Pancreas (tissue), 10 donors: ENCODE results near the gene ATP9A. TPM values are rescaled to one million over a fixed set of nuclear protein-coding genes. Genes with fewer than 3 reads are reported as not detected.

Experiments
- ATAC-seq, 4 donors: fragments of 200-7000 bp; cut with Tn5 transposase; one replicate each; pipeline versions ENCODE4 v1.8.0 to v1.9.1; 2020; ENCODE audit warnings: mild to moderate bottlenecking in 4 of 4, moderate library complexity in 4 of 4
- DNase-seq, 6 donors: peaks; one replicate each; pipeline ENCODE4 v3.0.0-alpha.2; 2020
- FAIRE-seq: peaks from 2 replicates; lab custom pipeline; 2012; peaks lifted over from hg19 to GRCh38; lab: Jason Lieb, UNC
- H3K27ac ChIP-seq, 4 donors: fragments of 200-600 bp; sonication (generic); 1 replicate in 3 of 4; 2 replicates in 1 of 4; pipeline versions ENCODE4 v1.5.0 to v1.8.0; 2020
- H3K27me3 ChIP-seq, 4 donors: fragments of 200-600 bp; one replicate each; pipeline ENCODE4 v1.8.0; 2021
- H3K36me3 ChIP-seq, 3 donors: fragments of 200-600 bp; sonication (generic) in 1 of 3; one replicate each; pipeline versions ENCODE4 v1.5.0 to v1.8.0; 2020 to 2021
- H3K4me1 ChIP-seq, 3 donors: fragments of 200-600 bp; one replicate each; pipeline ENCODE4 v1.8.0; 2021
- H3K4me3 ChIP-seq, 4 donors: fragments of 200-600 bp; sonication (generic) in 2 of 4; one replicate each; pipeline versions ENCODE4 v1.5.0 to v1.8.0; 2020 to 2021
- H3K9me3 ChIP-seq, 4 donors: fragments of 200-600 bp; one replicate each; pipeline ENCODE4 v1.8.0; 2021
- CTCF ChIP-seq, 4 donors: fragments of 200-600 bp; sonication (generic) in 3 of 4; IDR thresholded peaks; one replicate each; pipeline versions ENCODE4 v1.5.0 to v1.8.0; 2021; ENCODE audit warnings: antibody characterized with exemption in 4 of 4
- WGBS, 2 donors: extraction: QIAGEN DNeasy Blood & Tissue Kit; methylation state at CpG; one replicate each; pipeline ENCODE4 v1.1.7; 2013; 5-methylcytosine and 5-hydroxymethylcytosine counted together
- intact Hi-C, 3 donors: fragments of 100-400 bp; cut with DNase I; formaldehyde crosslinking; loops; one replicate each; pipeline versions ENCODE4 v1.11.1 to v1.14.2; 2022
- polyA plus RNA-seq, 2 donors: library from polyadenylated mRNA; stranded (reverse); fragments of 200-250 nt; gene quantifications; one replicate each; pipeline ENCODE4 v1.2.3, GENCODE V29; 2013
- total RNA-seq, 6 donors: library from RNA; stranded (reverse); fragmentation: NEBNext Ultra II Directional in 4 of 6; extraction: Animal tissue kit (Norgen Biotek cat#: 25700) in 4 of 6; gene quantifications; one replicate each; pipeline versions ENCODE4 v1.2.1 to v1.2.4, GENCODE V29; 2021 to 2023
- donor health status: healthy with polysubstance abuse.
- donor health status: DM: no; HTN: no; CAD: no; lungs with moderate emphysema.
- donor health status: DM: no; HTN: no; CAD: no.
- donor health status: control.
- donor health status: control.
- donor health status: Bipolar disorder and iron deficiency.
- donor health status: DM: yes; HTN: yes; CAD: no.
- donor health status: DM: no; HTN: no; CAD: no.
- donor health status: DM: no; HTN: no; CAD: no.
- donor health status: DM: yes; HTN: yes; CAD: no.

ATP9A gene
- total and polyA plus RNA-seq, 8 donors = 5.8 to 41.0 (median 20.0) TPM

GRCh38 chr20:51811042-51811355, 42.8 kb upstream of the ATP9A start:
- no peaks in the 10 kb centered on the region for H3K4me1 ChIP-seq
- no peaks in the 10 kb centered on the region for H3K36me3 ChIP-seq
- H3K4me3 ChIP-seq = no peak overlapping the region
- TF ChIP-seq CTCF (IDR thresholded peaks at IDR 0.05) = no peak
- no peak overlapping the region for H3K27ac ChIP-seq
- no peak for ATAC-seq
- no peak for FAIRE-seq
- WGBS, 2 donors = 75% methylated on average over 3 of the region's 3 CpGs
- intact Hi-C loops = no loop called here
- no peak for DNase-seq
- H3K9me3 ChIP-seq = no peaks in the 10 kb centered on the region
- H3K27me3 ChIP-seq = no peaks in the 10 kb centered on the region

- FAIRE-seq (no peak), ATAC-seq (no peak), DNase-seq (no peak)
- Histone ChIP-seq H3K36me3 (no peaks in the 10 kb centered on the region), H3K9me3 (no peaks in the 10 kb centered on the region), H3K4me3 (no peak overlapping the region), H3K27me3 (no peaks in the 10 kb centered on the region), H3K4me1 (no peaks in the 10 kb centered on the region), H3K27ac (no peak overlapping the region)
- intact Hi-C loops = no loop called here
- 83 to 86% methylated on average over 13 of the region's 13 CpGs for WGBS, 2 donors
- TF ChIP-seq CTCF (IDR thresholded peaks at IDR 0.05) = no peak
These were observed 42.2 kb upstream of the ATP9A start for GRCh38 chr20:51810155-51811041.

- Histone ChIP-seq H3K36me3 (no peaks in the 10 kb centered on the region), H3K4me3 (no peak overlapping the region), H3K27me3 (no peaks in the 10 kb centered on the region), H3K9me3 (no peaks in the 10 kb centered on the region), H3K27ac (no peak overlapping the region), H3K4me1 (no peaks in the 10 kb centered on the region)
- FAIRE-seq = no peak
- intact Hi-C loops = no loop called here
- no peak for DNase-seq
- WGBS, 2 donors = 60 to 62% methylated on average over 5 of the region's 5 CpGs
- no peak for ATAC-seq
- TF ChIP-seq CTCF (IDR thresholded peaks at IDR 0.05) = no peak
These were observed 39.6 kb upstream of the ATP9A start for GRCh38 chr20:51807720-51808250.

- Histone ChIP-seq H3K9me3 (no peaks in the 10 kb centered on the region), H3K4me3 (no peak overlapping the region), H3K4me1 (peaks cover 0 to 11% (median 0%) of the 10 kb centered on the region in 3 donors), H3K27me3 (no peaks in the 10 kb centered on the region), H3K36me3 (no peaks in the 10 kb centered on the region), H3K27ac (no peak overlapping the region)
- WGBS, 2 donors = 81 to 89% methylated on average over 7 of the region's 7 CpGs
- no peak for DNase-seq
- intact Hi-C loops = no loop called here
- ATAC-seq = no peak
- TF ChIP-seq CTCF (IDR thresholded peaks at IDR 0.05) = no peak
- no peak for FAIRE-seq
These were observed 36.6 kb upstream of the ATP9A start for GRCh38 chr20:51804754-51805153.
